Activated T-helper 17 cell treated with anti-CD3 and anti-CD28 coated beads, Interleukin-2, amount 50 U/mL, for 72 hours (primary cell): ENCODE data around the gene LYVE1. TPM values are rescaled to one million over a fixed set of nuclear protein-coding genes. Genes with fewer than 3 reads are reported as not detected.
A peak's percentile ranks its signal among the peaks of the same experiment; 100 is the strongest.

Experiments
- ATAC-seq: fragments of 150-1000 bp; cut with Tn5 transposase; replicated peaks from 2 replicates; pipeline ENCODE4 v1.10.0; 2021; ENCODE audit warnings: mild to moderate bottlenecking, moderate library complexity
- H3K27ac Mint-ChIP-seq: one replicate; pipeline ENCODE4 v1.8.0; 2022; ENCODE audit warnings: mixed read lengths
- H3K27me3 Mint-ChIP-seq: one replicate; pipeline ENCODE4 v1.8.0; 2022; ENCODE audit warnings: mixed read lengths
- H3K36me3 Mint-ChIP-seq: one replicate; pipeline ENCODE4 v1.8.0; 2022; ENCODE audit warnings: low read depth, mild to moderate bottlenecking, mixed read lengths
- H3K4me1 Mint-ChIP-seq: one replicate; pipeline ENCODE4 v1.8.0; 2022; ENCODE audit warnings: mixed read lengths
- H3K4me3 Mint-ChIP-seq: one replicate; pipeline ENCODE4 v1.8.0; 2022; ENCODE audit warnings: mild to moderate bottlenecking, mixed read lengths
- H3K9me3 Mint-ChIP-seq: one replicate; pipeline ENCODE4 v1.8.0; 2022; ENCODE audit warnings: mixed read lengths
- total RNA-seq, 2 donors: library from RNA; stranded (reverse); gene quantifications; one replicate each; pipeline ENCODE4 v1.2.3, GENCODE V29; 2022

LYVE1 gene, protein sequence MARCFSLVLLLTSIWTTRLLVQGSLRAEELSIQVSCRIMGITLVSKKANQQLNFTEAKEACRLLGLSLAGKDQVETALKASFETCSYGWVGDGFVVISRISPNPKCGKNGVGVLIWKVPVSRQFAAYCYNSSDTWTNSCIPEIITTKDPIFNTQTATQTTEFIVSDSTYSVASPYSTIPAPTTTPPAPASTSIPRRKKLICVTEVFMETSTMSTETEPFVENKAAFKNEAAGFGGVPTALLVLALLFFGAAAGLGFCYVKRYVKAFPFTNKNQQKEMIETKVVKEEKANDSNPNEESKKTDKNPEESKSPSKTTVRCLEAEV
- not detected for total RNA-seq

DNA sequence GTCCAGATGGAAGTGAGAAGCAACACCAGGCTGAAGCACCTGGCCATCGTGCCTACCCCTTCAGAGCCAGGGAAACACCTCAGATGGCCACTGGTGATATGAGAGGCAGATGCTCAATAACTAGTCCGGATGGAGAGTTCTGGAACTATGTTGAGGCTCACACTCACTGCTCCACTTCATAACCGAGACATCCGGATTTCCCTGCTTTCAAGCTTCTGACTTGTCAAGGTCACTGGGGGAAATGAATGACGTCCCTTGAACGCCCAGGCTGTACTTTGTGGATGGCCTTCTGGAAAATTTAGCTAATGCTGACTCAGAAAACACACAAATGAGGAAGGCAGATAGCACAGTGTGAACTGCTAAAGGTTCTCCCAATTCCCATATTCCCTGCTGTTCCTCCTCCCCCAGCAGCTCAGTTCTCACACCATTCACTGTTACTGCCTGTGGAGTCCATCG is at the start of gene LYVE1:
Gene LYVE1, minus strand, starts transcription at position 180 of the 456 bp plus-strand sequence. Its CDS starts 133 bp downstream, at position 47.
- ATAC-seq = no peak
- Mint-ChIP-seq H3K9me3 (no peaks in the 10 kb centered on the region), H3K36me3 (no peaks in the 10 kb centered on the region), H3K27ac (no peak within 1 kb of the TSS), H3K4me1 (no peaks in the 10 kb centered on the region), H3K4me3 (no peak within 1 kb of the TSS), H3K27me3 (peaks cover 9% of the 10 kb centered on the region)

DNA sequence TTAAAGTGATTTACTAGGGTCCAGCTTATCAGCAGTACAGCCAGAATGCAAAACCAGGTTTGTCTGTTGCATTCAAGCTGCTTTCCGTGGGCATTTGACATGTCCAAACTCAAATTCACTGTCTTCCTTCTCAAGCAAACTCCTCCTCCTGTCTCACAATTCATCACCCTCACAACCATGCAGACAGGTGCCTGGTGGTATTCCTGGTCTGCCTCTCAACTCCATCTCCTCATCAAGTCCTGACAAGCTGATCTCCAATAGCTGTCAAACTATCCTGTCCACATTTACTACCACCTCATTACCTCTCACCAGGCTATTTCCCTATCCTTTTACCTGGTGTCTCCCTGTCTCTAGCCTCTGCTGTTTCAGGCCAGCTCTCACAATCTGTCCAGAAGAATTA is 49.1 kb upstream of the LYVE1 start:
- Mint-ChIP-seq H3K27ac (no peak overlapping the region), H3K4me1 (no peaks in the 10 kb centered on the region), H3K27me3 (peaks cover 9% of the 10 kb centered on the region), H3K4me3 (no peak overlapping the region), H3K9me3 (no peaks in the 10 kb centered on the region), H3K36me3 (no peaks in the 10 kb centered on the region)
- no peak for ATAC-seq

DNA sequence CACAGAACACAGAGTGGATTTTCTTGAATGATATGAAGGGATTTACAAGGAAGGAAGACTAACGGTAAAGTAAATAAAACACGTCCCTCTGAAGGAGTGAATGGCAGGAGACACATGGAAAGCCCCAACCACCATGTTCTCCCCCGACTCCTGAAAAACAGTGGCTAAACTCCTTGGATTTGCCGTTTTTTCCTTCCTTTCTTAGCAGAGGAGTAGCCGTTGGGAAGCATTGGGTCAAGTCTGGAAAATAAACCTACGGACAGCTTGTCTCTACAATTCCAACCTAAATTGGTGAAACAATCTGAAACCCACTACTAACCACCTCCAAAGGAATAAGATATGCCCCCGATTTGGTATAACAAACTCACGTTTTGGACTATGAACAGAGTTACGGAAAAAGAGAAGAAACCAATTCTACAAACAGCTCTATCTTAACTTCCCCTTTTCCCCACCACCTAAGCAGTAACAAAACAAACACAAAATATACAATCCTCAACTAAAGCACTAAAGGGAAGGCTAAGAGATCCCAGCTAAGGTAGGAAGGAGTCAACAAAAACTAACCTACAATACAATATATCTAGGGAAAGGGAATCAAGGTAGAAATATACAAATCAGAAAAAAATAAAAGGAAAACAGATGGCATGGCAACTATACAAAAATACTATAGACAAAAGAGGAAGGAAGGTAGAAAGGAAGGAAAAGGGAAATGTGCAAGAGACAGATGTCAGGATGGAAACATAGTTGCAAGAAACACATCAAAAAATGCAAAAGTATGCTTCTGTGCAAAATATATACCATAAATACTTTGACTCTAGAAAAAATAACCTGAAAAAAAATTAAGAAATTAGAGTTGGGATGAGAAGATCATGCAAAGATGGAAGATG is 43.8 kb upstream of the LYVE1 start:
- H3K36me3 Mint-ChIP-seq = no peaks in the 10 kb centered on the region
- H3K27me3 Mint-ChIP-seq = peaks cover 32% of the 10 kb centered on the region
- H3K9me3 Mint-ChIP-seq = no peaks in the 10 kb centered on the region
- no peak overlapping the region for H3K27ac Mint-ChIP-seq
- H3K4me1 Mint-ChIP-seq = no peaks in the 10 kb centered on the region
- no peak overlapping the region for H3K4me3 Mint-ChIP-seq
- no peak for ATAC-seq

DNA sequence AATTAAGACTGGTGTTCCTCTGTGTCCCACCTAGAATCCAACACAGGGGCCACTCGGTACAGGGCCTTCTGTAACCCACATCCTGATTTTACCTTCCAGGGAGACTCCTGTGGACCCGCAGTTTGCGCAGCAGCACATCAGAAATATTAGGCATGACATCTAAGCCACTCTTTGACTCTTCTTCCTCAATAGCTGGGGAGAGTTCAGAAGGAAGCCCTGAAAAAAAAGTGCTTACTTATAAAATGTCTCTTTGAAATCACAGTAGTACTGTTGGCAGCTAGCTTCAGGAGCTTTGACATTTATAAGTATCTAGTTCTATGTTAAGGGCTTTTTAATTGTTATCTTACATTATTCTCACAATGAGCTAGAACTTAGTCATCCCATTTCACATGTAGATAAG is 41.2 kb upstream of the LYVE1 start:
- H3K36me3 Mint-ChIP-seq = no peaks in the 10 kb centered on the region
- ATAC-seq = no peak
- H3K27me3 Mint-ChIP-seq = peaks cover 38% of the 10 kb centered on the region
- no peaks in the 10 kb centered on the region for H3K9me3 Mint-ChIP-seq
- peaks cover 5% of the 10 kb centered on the region for H3K4me1 Mint-ChIP-seq
- H3K4me3 Mint-ChIP-seq = no peak overlapping the region
- no peak overlapping the region for H3K27ac Mint-ChIP-seq

DNA sequence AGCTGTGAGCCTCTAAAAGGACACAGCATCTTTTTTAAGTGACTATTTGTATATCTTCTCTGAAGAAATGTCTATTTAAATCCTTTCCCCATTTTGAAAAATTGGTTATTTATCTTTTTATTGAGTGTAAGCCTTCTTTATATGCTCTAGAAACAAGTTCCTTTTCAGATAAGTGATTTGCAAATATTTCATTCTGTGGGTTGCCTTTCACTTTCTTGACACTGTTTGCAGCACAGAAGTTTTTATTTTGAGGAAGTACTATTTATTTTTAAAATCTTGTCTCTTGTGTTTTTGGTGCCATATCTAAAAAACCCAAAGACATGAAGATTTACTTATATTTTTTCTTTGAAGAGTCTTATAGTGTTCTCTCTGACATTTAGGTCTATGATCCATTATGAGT is 40.1 kb upstream of the LYVE1 start:
- ATAC-seq = no peak
- H3K27ac Mint-ChIP-seq = no peak overlapping the region
- no peaks in the 10 kb centered on the region for H3K9me3 Mint-ChIP-seq
- no peak overlapping the region for H3K4me3 Mint-ChIP-seq
- no peaks in the 10 kb centered on the region for H3K36me3 Mint-ChIP-seq
- peaks cover 5% of the 10 kb centered on the region for H3K4me1 Mint-ChIP-seq
- H3K27me3 Mint-ChIP-seq = peaks cover 34% of the 10 kb centered on the region

DNA sequence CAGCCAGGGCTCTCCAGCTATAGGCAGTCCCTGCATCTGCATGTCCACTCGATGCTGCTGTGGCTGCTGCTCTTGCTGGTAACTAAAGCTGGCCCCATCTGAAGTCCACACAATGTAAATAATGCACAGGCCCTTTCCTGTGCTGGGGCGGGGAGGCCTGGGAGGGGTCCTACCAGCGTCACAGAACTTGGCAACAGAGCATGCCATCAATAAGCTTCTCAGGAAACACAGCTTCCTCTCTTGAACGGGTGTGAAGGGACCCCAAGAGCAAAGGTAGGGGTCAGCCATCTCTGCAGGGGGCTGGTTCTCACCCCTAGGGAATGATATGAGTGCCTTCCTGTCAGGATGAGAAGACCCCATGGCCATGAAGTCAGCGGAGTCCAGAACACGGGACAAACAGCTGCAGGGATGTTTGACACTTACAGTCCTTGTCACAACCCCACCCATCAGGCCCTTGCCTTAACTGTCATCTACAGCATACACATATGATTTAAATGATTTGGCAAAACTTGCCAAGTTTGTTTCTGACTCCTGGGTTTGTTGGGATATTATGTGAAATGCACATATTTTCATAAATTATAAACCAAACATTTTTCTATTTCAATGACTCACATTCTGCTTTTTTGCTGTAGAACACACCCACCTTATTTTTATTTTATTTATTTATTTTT is 39.1 kb upstream of the LYVE1 start:
- Mint-ChIP-seq H3K27ac (no peak overlapping the region), H3K4me1 (peaks cover 5% of the 10 kb centered on the region), H3K27me3 (peaks cover 30% of the 10 kb centered on the region), H3K4me3 (no peak overlapping the region), H3K36me3 (no peaks in the 10 kb centered on the region), H3K9me3 (no peaks in the 10 kb centered on the region)
- no peak for ATAC-seq

DNA sequence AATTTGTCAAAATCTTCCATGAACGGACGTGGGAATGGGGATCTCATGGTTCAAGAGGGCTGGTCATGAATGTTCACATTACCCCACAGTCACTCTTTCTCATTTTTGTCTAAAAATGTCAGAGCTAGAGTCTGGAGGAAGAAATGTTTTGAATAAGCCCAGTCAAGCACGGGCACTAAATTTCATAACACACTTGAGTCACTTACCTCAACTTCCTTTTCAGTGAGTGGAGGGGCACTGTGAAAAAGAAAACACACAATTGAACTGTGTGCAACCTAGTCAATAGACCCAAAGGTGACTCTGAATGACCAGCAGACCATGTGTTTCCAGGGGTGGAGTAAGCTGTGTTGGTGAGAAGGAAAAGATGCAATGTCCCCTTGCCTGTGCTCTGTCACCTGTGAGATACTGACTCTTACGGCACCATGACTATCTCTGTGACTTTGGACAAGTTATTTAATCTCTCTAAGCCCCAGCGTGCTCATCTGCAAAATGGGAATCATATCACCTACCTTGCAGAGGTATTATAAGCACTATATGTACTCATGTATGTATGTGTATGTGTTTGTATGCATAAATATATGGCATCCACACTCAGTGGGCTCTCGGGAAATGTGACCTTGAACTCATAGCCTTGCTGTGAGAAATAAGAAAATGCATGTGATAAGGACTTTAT is 38.2 kb upstream of the LYVE1 start:
- H3K27ac Mint-ChIP-seq = peak overlapping the region; percentile 23
- H3K4me3 Mint-ChIP-seq = no peak overlapping the region
- H3K36me3 Mint-ChIP-seq = no peaks in the 10 kb centered on the region
- H3K27me3 Mint-ChIP-seq = peaks cover 21% of the 10 kb centered on the region
- H3K4me1 Mint-ChIP-seq = peaks cover 5% of the 10 kb centered on the region
- no peaks in the 10 kb centered on the region for H3K9me3 Mint-ChIP-seq
- ATAC-seq = peak; percentile 80

- Mint-ChIP-seq H3K9me3 (no peaks in the 10 kb centered on the region), H3K27ac (peak overlapping the region; percentile 23), H3K4me1 (peaks cover 5% of the 10 kb centered on the region), H3K4me3 (no peak overlapping the region), H3K27me3 (peaks cover 21% of the 10 kb centered on the region), H3K36me3 (no peaks in the 10 kb centered on the region)
- ATAC-seq = peak; percentile 18
These were observed 37.5 kb upstream of the LYVE1 start for GRCh38 chr11:10605941-10606381.

DNA sequence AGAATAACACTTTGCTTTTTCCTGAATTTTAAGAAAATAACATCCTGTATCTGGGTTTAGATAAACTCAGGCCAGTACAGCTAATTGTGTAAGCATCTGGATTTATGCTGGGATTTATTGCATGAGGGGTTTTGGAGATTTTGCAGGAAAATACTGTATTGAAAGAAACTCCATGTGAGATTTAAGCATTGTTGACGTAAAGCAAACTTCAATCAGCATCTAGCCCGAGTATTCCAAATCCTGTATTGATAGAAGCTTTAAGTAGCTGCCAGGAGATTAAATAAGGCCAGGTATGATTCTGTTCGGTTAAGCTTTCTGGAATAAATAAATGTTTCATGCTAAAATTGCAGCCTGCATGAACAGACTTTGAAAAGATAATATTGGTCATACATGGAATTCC is 36.3 kb upstream of the LYVE1 start:
- Mint-ChIP-seq H3K4me1 (peaks cover 5% of the 10 kb centered on the region), H3K27me3 (peaks cover 19% of the 10 kb centered on the region), H3K36me3 (no peaks in the 10 kb centered on the region), H3K9me3 (no peaks in the 10 kb centered on the region), H3K4me3 (no peak overlapping the region), H3K27ac (no peak overlapping the region)
- no peak for ATAC-seq

DNA sequence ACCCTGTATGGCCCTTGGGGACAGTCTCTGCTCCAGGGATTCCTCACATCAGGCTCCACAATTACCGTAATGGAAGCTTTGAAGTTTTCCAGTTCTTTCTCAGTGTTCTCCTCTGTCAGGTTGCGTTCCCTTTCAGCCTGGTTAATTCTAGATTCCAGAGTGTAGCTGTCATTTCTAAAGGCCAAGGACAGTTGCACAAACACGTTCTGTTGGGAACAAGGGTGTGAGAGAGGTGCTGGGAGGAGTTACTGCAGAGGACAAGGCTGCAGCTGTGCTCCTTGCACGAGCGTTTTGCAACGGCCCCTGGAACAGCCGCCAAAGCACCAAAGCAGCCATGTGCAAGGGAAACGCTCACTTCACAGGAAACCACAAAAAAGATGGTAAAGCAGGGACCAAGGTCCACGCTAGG is 35.9 kb upstream of the LYVE1 start:
- no peak for ATAC-seq

GRCh38 chr11:10603721-10604297 is 35.3 kb upstream of the LYVE1 start:
- peaks cover 19% of the 10 kb centered on the region for H3K27me3 Mint-ChIP-seq
- no peaks in the 10 kb centered on the region for H3K9me3 Mint-ChIP-seq
- ATAC-seq = no peak
- H3K4me1 Mint-ChIP-seq = peaks cover 5% of the 10 kb centered on the region
- H3K36me3 Mint-ChIP-seq = no peaks in the 10 kb centered on the region
- no peak overlapping the region for H3K4me3 Mint-ChIP-seq
- H3K27ac Mint-ChIP-seq = no peak overlapping the region

More for the DNA sequence above, 35.9 kb upstream of the LYVE1 start:
- Mint-ChIP-seq H3K9me3 (no peaks in the 10 kb centered on the region), H3K27ac (no peak overlapping the region), H3K4me1 (peaks cover 5% of the 10 kb centered on the region), H3K36me3 (no peaks in the 10 kb centered on the region), H3K4me3 (no peak overlapping the region), H3K27me3 (peaks cover 19% of the 10 kb centered on the region)

DNA sequence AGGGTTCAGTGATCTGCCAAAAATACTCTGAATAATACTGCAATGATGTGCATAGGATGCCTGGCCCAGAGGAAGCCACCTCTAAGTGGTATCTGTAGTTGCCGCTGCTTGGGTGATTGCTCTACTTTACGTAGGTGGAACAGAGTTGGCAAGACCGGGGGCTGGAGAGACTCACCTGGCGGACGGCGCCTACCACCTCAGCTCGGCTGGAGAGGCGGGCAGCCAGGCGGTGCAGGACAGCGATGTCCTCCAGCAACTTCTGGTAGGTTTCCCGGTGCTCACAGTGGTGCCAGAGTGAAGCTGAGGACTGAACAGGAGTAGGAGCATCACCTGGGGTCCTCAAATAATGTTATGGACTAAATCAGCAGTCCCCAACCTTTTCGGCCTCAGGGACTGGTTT is 34.5 kb upstream of the LYVE1 start:
- Mint-ChIP-seq H3K4me1 (peaks cover 5% of the 10 kb centered on the region), H3K4me3 (no peak overlapping the region), H3K9me3 (no peaks in the 10 kb centered on the region), H3K27ac (no peak overlapping the region), H3K36me3 (no peaks in the 10 kb centered on the region), H3K27me3 (peaks cover 23% of the 10 kb centered on the region)
- ATAC-seq = no peak

GRCh38 chr11:10602366-10602765 is 33.9 kb upstream of the LYVE1 start:
- Mint-ChIP-seq H3K36me3 (no peaks in the 10 kb centered on the region), H3K27ac (no peak overlapping the region), H3K4me1 (peaks cover 5% of the 10 kb centered on the region), H3K9me3 (no peaks in the 10 kb centered on the region), H3K4me3 (no peak overlapping the region), H3K27me3 (peaks cover 25% of the 10 kb centered on the region)
- no peak for ATAC-seq

GRCh38 chr11:10601837-10602236 is 33.4 kb upstream of the LYVE1 start:
- Mint-ChIP-seq H3K27me3 (peaks cover 25% of the 10 kb centered on the region), H3K27ac (no peak overlapping the region), H3K4me1 (peaks cover 5% of the 10 kb centered on the region), H3K4me3 (no peak overlapping the region), H3K36me3 (no peaks in the 10 kb centered on the region), H3K9me3 (no peaks in the 10 kb centered on the region)
- no peak for ATAC-seq
